Measurements from ENCODE around the gene ELK4. TPM values are rescaled to one million over a fixed set of nuclear protein-coding genes. Genes with fewer than 3 reads are reported as not detected.

Gene ELK4
- total RNA-seq, 1 donor from 2014 or later: 16.1 TPM

- TF ChIP-seq CTCF (IDR thresholded peaks at IDR 0.05; ENCODE audit: insufficient read depth, low read length, poor library complexity, severe bottlenecking): no peak
- DNase-seq (ENCODE audit: low read depth): no peak
- Histone ChIP-seq H3K36me3 (ENCODE audit: control insufficient read depth, insufficient read depth, low read length) (no peaks in the 10 kb centered on the region), H3K27me3 (ENCODE audit: control insufficient read depth, insufficient read depth, low read length) (no peaks in the 10 kb centered on the region), H3K4me3 (ENCODE audit: low read depth, low read length) (no peak overlapping the region)
Measured at GRCh38 chr1:205666372-205667166, 34.8 kb upstream of the ELK4 start.

- no peak overlapping the region for H3K4me3 ChIP-seq (ENCODE audit: low read depth, low read length)
- no peak for TF ChIP-seq CTCF (IDR thresholded peaks at IDR 0.05; ENCODE audit: insufficient read depth, low read length, poor library complexity, severe bottlenecking)
- DNase-seq (ENCODE audit: low read depth): no peak
- H3K36me3 ChIP-seq (ENCODE audit: control insufficient read depth, insufficient read depth, low read length): peaks cover under 1% of the 10 kb centered on the region
- H3K27me3 ChIP-seq (ENCODE audit: control insufficient read depth, insufficient read depth, low read length): no peaks in the 10 kb centered on the region
Measured at GRCh38 chr1:205665201-205666045, 33.6 kb upstream of the ELK4 start.

- no peak for TF ChIP-seq CTCF (IDR thresholded peaks at IDR 0.05; ENCODE audit: insufficient read depth, low read length, poor library complexity, severe bottlenecking)
- no peak for DNase-seq (ENCODE audit: low read depth)
- peaks cover 1% of the 10 kb centered on the region for H3K36me3 ChIP-seq (ENCODE audit: control insufficient read depth, insufficient read depth, low read length)
- H3K4me3 ChIP-seq (ENCODE audit: low read depth, low read length): no peak overlapping the region
- no peaks in the 10 kb centered on the region for H3K27me3 ChIP-seq (ENCODE audit: control insufficient read depth, insufficient read depth, low read length)
Measured at GRCh38 chr1:205664399-205665017, 32.7 kb upstream of the ELK4 start.

- no peak for DNase-seq (ENCODE audit: low read depth)
- H3K36me3 ChIP-seq (ENCODE audit: control insufficient read depth, insufficient read depth, low read length): peaks cover 1% of the 10 kb centered on the region
- no peak for TF ChIP-seq CTCF (IDR thresholded peaks at IDR 0.05; ENCODE audit: insufficient read depth, low read length, poor library complexity, severe bottlenecking)
- H3K4me3 ChIP-seq (ENCODE audit: low read depth, low read length): no peak overlapping the region
- no peaks in the 10 kb centered on the region for H3K27me3 ChIP-seq (ENCODE audit: control insufficient read depth, insufficient read depth, low read length)
Measured at GRCh38 chr1:205663286-205663936, 31.6 kb upstream of the ELK4 start.

GRCh38 chr1:205662791-205663190, 31.0 kb upstream of the ELK4 start:
- no peaks in the 10 kb centered on the region for H3K27me3 ChIP-seq (ENCODE audit: control insufficient read depth, insufficient read depth, low read length)
- H3K4me3 ChIP-seq (ENCODE audit: low read depth, low read length): no peak overlapping the region
- DNase-seq (ENCODE audit: low read depth): no peak
- H3K36me3 ChIP-seq (ENCODE audit: control insufficient read depth, insufficient read depth, low read length): peaks cover 1% of the 10 kb centered on the region
- no peak for TF ChIP-seq CTCF (IDR thresholded peaks at IDR 0.05; ENCODE audit: insufficient read depth, low read length, poor library complexity, severe bottlenecking)
